CD4-positive, alpha-beta T cell treated with Interleukin-12 subunit alpha and Interleukin-12 subunit beta, for 1 hour (primary cell): ENCODE measurements around the gene SRSF2.
"Not testable (repeated sequence)": the region's sequence is repeated elsewhere in the genome, so short reads cannot be mapped to it uniquely, and the experiment has no call there.

Experiments
- DNase-seq: peaks from one replicate; pipeline ENCODE4 v3.0.0-alpha.2; 2020

The SRSF2 gene

DNA sequence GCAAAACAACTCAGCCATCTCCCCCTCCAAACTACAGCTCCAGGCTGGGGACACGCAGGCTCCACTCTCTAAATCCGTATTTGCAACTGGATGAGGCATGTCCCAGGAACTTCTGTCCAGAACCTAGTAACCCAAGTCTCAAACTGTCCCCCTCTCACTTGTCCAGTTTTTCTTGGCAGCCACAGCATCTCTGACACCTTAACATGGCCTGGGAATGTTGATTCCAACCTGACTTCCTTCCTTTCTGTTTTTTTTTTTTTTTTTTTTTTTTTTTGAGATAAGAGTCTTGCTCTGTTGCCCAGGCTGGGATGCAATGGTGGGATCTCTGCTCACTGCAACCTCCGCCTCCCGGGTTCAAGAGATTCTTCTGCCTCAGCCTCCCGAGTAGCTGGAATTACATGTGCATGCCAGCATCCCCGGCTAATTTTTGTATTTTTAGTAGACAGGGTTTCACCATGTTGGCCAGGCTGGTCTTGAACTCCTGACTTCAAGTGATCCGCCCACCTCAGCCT is 38.6 kb downstream of the SRSF2 start:
- not testable (repeated sequence) for DNase-seq

DNA sequence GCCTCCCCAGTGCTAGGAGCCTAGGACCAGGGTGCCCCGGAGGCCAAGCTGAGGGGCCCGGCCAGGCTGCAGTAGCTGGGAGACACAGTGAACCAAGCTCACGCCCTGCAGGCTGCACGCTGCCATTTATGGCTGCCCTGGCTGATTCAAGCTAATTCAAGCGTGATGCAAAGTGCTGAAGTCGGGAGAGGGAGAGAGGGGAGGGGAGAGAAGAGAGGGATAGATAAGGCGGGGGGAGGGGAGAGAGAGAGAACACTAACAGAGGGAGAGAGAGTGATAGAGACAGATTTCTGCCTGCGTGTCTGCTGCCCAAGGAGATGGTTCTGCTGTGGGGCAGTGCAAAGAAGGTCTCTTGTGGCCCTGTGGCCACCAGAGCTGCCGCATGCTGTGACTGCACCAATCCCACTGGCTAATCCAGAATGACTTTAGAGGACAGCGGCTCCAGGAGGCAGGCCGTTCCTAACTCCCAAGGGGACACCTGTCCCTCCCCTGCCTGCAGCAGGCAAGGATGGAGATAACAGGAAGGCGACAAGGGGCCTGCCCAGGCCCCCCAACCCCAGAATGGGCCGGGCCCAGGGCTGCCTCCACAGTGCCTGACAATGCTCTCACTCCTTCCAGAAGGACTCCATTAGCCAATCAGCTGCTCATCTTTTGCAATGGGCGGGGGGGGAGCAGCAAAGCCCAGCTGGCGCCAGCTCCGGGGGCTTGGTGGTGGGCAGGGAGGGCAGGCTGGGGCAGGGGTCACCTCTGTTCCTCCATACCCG is 39.2 kb downstream of the SRSF2 start:
- no peak for DNase-seq

DNA sequence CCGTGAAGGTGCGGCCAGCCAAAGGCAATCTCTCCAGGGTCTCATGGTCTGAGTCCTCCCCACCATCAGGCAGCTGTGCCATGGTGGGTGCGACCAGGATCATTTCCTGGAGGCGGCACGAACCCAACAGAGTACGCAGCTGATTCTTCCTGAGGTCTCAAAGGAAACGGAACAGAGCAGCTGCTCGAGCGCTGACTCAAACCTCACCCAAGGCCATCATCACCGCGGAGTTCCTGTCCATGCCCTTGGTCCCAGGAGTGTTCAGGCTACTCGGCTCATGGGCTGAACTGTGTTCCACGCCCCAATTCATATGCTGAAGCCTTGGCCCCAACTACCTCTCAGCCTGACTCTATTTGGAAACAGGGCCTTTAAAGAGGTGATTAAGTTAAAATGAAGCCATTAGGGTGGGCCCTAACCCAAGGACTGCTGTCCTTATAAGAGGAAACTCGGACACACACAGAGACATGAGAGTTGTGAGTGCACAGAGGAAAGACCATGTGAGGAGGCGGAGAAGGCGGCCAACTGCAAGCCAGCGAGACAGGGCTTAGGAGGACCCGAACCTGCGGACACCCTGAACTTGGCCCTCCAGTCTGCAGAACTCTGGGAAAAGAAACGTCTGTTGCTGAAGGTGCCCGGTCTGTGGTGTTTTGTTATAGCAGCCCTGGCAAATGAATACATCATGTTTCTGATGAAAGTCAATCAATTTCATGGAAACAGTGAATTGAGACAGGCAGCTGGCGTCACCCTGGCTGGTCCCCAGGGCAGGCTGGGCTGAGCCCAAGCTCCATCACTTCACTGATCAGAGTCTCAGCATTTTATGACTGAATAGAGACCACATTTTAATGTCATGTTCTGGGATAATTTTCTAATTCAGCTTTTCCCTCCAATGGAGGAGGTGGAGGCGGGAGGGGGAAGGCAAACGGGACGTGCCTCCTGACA is 40.1 kb downstream of the SRSF2 start:
- no peak for DNase-seq

DNA sequence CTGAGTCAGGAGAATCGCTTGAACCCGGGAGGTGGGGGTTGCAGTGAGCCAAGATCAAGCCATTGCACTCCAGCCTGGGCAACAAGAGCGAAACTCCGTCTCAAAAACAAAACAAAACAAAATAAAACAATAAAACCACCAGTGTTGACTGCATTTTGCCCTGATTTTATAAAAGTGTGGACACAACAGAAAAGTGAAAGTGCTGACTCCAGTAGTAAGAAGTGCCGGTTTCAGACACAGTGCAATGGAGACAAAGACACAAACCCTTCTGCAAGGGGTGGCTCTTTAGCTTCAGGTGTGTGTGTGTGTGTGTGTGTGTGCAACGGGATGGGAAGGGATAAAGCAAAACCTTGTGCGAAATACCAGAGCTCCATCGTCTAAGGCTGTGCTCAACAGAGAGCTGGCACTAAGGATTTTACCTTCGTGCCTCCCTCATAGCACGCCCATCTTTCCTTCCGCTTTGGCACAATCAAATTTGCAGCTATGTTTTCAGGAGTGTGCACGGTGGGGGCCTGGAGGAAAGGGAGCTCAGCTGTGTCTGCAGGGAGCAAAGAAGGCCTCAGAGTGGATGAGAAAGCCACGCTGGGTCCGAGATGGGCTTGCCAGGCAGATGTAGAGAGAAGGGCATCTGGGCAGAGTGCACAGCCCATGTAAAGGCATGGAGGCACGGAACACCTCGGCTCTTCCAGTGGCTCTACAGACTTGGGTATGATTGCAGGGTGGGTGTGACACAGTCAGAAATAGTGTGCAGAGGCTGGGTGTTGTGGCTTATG is 41.9 kb downstream of the SRSF2 start:
- no peak for DNase-seq

DNA sequence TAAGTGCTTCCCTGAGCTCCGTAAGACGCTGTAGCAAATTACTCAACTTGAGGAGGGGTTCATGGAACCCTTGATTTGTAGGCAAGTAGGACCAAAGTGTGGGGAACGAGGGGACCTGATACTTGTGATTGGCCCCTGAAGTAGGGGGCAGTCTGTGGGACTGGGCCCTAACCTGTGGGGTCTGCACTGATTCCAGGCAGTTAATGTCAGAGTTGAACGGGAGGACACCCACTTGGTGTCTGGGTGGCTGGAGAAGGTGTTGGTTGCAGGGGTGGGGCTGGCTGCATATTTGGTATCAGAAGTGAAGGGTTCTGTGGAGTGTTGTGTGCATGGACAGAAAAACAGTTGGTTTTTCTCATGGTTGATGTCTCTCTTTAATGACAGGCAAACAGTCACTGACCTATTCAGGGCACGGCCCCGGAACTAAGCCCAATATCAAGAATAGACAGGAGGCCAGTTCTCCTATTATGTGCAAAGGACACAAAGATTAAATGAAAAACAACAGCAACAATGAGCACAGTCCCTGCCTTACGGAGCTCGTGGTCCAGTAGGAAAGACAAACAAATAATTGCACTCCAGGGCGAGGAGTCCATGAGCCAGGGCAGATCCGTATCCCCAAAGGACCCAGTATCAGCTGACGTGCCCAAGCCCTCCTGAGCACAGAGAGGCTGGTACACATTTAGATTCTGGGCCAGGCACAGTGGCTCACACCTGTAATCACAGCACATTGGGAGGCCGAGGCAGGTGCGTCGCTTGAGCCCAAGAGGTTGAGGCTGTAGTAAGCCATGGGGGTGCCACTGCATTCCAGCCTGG is 45.5 kb downstream of the SRSF2 start:
- no peak for DNase-seq

DNA sequence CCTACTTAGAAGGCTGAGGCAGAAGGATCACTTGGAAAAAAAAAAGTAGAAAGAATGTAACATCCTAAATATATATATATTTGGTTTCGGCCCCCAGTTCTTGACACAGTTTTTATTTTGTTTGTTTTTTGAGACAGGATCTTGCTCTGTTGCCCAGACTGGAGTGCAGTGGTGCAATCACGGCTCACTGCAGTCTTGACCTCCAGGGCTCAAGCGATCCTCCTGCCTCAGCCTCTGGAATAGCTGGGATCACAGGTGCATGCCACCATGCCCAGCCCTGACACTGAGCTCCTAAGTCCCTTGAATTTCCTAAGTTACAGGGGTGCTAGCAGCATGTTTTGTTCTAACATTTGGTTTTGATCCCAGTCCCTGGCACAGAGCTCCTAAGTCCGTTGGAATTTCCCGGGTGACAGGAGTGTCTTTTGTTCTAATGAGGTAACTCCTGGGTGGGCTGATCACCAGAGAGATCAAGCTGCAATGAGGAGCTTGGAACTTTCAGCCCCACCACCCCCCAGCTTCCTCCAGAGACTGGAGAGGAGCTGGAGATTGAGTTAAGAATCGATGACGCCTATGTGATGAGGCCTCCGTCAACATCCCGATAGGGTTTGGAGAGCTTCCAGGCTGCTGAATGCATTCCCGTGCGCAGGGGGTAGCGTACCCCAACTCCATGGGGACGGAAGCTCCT is 46.4 kb downstream of the SRSF2 start:
- DNase-seq = no peak

DNA sequence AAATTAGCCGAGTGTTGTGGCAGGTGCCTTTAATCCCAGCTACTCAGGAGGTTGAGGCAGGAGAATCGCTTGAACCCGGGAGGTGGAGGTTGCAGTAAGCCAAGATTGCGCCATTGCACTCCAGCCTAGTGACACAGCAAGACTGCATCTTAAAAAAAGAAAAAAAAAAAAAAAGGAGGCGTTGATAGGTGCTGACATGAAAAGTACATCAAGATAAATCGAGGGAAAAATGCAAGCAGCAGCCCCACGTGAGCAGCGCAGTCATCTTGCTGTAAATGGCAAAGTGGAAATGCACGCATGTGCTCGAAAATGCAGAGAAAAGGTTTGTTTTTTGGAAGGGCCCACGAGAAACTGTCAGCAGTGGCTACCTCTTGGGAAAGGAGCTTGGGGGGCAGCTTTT is 47.3 kb downstream of the SRSF2 start:
- no peak for DNase-seq

DNA sequence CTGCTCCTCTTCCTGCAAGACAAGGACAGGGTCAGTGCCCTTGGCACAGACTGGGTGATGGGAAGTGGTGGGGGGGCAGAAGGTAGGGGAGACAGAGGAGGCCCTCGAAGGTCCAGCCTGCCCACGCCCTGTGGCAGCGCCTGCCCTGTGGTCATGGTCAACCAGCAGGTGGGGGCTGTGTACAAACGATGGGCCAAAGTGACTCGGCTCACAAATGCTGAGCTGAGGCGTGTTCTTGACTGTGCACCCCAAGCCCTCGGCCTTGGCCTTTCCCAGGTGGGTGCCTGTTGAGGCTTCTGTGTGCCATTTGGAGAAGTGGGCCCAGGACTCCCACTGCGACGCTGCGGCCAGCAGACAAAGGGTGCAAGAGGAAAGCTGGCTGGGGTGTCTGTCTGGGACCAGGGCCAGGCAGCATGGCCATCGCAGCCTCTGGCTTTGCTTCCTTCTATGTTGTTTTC is 48.9 kb downstream of the SRSF2 start:
- no peak for DNase-seq

DNA sequence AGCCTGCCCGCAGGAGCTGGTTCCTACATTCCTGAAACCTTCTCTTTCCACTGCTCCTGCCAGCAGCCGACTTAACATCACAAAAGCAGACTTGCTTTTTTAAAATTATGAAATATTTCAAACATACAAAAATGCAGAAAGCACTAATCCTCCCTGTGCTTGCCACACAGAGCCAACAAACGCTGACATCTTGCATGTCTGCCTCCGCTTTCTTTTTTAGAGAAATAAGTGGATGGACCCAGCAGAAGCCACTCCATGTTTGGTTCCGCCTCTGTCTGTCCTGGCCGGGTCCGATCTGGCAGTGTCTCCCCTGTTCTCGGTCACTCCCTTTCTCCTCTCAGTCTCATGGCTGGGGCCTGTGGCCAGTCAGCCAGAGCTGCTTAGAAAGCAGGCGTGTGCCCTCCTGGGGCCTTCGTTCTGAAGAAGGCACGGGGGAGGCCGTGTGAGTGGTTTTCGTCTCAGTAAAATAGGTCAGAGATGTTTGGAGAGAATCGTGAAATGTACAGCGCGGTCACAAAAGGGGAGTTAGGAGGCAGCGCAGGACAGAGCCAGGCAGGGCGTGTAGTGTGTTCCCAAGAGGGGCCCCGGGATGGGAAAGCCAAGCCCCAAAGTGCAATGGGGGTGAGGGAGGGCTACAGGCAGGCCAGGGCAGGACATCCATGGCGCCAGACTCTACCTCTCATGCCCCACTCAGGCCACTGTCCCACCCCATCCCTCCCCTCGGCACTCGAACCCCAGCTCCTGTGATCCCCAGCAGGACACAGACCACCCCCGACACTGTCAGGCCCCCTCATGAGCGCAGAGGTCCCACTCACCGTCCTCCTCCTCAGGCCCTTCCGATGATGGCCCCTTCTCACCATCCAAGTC is 49.6 kb downstream of the SRSF2 start:
- DNase-seq = no peak

DNA sequence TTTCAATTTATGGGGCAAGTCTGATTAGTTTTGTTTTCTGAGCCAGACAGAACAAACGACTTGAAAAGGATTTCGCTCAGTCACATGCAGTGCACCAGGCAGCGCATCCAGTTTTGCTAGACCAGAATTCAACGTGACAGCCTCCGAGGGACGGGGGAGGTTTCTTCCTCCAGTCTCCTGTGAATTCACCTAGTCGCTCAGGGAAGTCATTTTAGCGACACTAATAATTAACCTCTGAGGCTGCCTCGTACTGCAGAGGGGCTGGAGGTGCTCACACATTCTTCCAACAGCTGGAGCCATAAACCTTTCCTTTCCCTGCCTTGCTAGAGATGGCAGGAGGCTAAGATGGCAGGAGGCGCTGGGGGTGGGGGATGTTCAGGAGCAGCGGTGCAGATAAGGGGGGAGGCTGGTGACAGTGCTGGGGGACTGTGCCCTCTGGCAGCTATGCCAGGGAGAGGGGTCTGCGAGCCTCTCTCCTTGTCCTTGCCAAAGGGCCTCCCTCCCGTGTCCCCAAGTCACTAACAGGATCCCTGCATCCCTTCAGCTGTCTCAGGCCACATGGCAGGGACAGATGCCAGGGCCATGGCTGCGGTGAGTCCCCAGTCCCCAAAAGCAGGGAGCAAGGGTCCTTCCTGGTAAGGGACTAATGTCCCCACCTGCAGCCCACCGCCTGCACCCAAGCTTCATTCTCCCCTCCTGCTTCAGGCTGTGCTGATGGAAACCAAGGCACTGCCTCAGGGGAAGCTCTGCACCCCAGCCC is 50.4 kb downstream of the SRSF2 start:
- DNase-seq = no peak

DNA sequence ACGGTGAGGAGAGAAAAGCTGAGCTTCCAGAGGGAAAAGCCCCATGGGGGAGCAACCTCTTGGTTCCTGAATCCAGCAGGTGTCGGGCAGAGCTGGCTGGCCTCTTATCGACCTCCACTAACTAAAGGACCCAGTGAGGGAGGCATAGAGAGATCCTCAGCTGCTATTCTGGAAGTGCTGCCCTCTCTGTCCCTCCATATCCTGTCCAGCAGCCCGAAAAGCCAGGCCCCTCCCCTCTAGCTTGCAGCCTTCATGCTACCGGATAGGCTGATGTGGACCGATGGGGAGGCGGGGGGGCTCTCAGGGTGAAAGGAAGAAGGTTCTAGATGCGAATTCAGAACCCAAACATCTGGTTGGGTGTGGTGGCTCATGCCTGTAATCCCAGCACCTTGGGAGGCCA is 51.3 kb downstream of the SRSF2 start:
- DNase-seq = no peak

DNA sequence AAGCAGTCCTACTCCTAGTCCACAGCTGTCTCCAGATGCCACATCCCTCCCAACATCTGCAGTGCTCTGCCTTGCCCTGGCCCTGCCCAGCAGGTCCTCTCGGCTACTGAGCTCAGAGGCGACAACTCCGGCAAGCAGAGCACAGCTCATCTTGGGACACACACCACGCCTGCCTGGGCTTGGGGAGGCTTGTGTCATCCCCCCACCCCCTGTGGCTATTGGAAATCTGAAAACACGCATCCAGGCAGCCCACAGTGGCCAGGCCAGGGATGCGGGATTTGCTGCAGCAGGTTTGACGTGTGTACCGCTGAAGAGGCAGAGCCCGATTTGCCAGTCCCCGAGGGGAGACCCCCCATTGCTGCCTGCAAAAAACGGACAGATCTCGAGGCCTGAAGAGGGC is 51.8 kb downstream of the SRSF2 start:
- DNase-seq = no peak

DNA sequence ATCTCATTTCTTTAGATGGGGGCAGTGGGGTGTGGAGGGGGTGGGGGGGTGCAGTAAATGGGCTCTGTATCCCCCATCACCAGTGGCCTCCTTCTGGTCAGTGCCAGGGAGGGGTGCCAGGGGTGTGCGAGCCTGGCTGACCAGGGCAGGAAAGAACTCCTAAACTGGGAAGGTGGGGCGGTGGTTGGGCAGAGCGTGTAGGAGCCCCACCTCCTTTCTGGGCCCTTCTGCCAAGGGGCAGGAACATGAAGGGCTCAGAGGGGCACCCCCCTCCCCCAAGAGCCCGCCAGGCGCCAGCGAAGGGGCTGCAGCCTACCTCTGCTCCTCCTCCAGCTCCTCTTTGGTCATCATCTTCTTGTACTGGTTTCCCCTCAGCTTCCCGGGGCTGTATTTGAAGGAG is 52.4 kb downstream of the SRSF2 start:
- DNase-seq = no peak
